Trophoblast cell (in vitro differentiated cells and primary cell): ENCODE results near the gene MT1A.
A peak's percentile ranks its signal among the peaks of the same experiment; 100 is the strongest.

Experiments
- DNase-seq, 2 donors: peaks; one replicate each; pipeline ENCODE4 v3.0.0-alpha.2; 2016
- H2AFZ ChIP-seq: 2 replicates; pipeline ENCODE4 v1.6.1; 2013; ENCODE audit warnings: low read length, moderate library complexity, mild to moderate bottlenecking; ENCODE audit not compliant: insufficient read depth, poor library complexity
- H2AK5ac ChIP-seq: 2 replicates; pipeline ENCODE4 v1.6.1; 2013; ENCODE audit warnings: mild to moderate bottlenecking, low read length
- H2BK120ac ChIP-seq: 2 replicates; pipeline ENCODE4 v1.6.1; 2013; ENCODE audit warnings: low read length, mild to moderate bottlenecking, moderate library complexity; ENCODE audit not compliant: insufficient read depth, poor library complexity
- H2BK12ac ChIP-seq: 2 replicates; pipeline ENCODE4 v1.6.1; 2013; ENCODE audit warnings: mild to moderate bottlenecking, low read length, moderate library complexity
- H2BK5ac ChIP-seq: 2 replicates; pipeline ENCODE4 v1.6.1; 2013; ENCODE audit warnings: low read length, low read depth, moderate library complexity, mild to moderate bottlenecking; ENCODE audit not compliant: poor library complexity
- H3K14ac ChIP-seq: 2 replicates; pipeline ENCODE4 v1.6.1; 2013; ENCODE audit warnings: mild to moderate bottlenecking, low read length
- H3K18ac ChIP-seq: 2 replicates; pipeline ENCODE4 v1.6.1; 2013; ENCODE audit warnings: mild to moderate bottlenecking, low read length
- H3K23ac ChIP-seq: 2 replicates; pipeline ENCODE4 v1.6.1; 2013; ENCODE audit warnings: low read length
- H3K27ac ChIP-seq: 2 replicates; pipeline ENCODE4 v1.5.1; 2013; ENCODE audit warnings: low read depth, mild to moderate bottlenecking, inconsistent platforms, low read length, moderate library complexity
- H3K27me3 ChIP-seq: 2 replicates; pipeline ENCODE4 v1.6.1; 2013; ENCODE audit warnings: inconsistent platforms, mild to moderate bottlenecking, low read length, moderate library complexity; ENCODE audit not compliant: insufficient read depth
- H3K36me3 ChIP-seq, 2 experiments: 1 replicate in 1 of 2; 2 replicates in 1 of 2; pipeline ENCODE4 v1.6.1; 2013; ENCODE audit warnings: low read length in 2 of 2, mild to moderate bottlenecking in 2 of 2, moderate library complexity in 1 of 2; ENCODE audit not compliant: insufficient read depth in 2 of 2, control insufficient read depth in 1 of 2
- H3K4ac ChIP-seq: 2 replicates; pipeline ENCODE4 v1.6.1; 2013; ENCODE audit warnings: low read depth, mild to moderate bottlenecking, low read length, moderate library complexity
- H3K4me1 ChIP-seq, 2 experiments: 1 replicate in 1 of 2; 2 replicates in 1 of 2; pipeline ENCODE4 v1.6.1; 2013; ENCODE audit warnings: low read length in 2 of 2, mild to moderate bottlenecking in 2 of 2, moderate library complexity in 1 of 2; ENCODE audit not compliant: insufficient read depth in 2 of 2, control insufficient read depth in 1 of 2
- H3K4me2 ChIP-seq: 2 replicates; pipeline ENCODE4 v1.6.1; 2013; ENCODE audit warnings: inconsistent platforms, mild to moderate bottlenecking, low read length, moderate library complexity
- H3K4me3 ChIP-seq: 2 replicates; pipeline ENCODE4 v1.5.1; 2013; ENCODE audit warnings: mild to moderate bottlenecking, low read depth, low read length, inconsistent platforms
- H3K79me1 ChIP-seq: one replicate; pipeline ENCODE4 v1.6.1; 2013; ENCODE audit warnings: low read length
- H3K79me2 ChIP-seq: 2 replicates; pipeline ENCODE4 v1.6.1; 2013; ENCODE audit warnings: low read length, mild to moderate bottlenecking; ENCODE audit not compliant: control insufficient read depth, insufficient read depth, poor library complexity
- H3K9ac ChIP-seq: 2 replicates; pipeline ENCODE4 v1.6.1; 2013; ENCODE audit warnings: mild to moderate bottlenecking, low read length
- H3K9me3 ChIP-seq: 2 replicates; pipeline ENCODE4 v1.6.1; 2013; ENCODE audit warnings: low read depth, mild to moderate bottlenecking, control low read depth, inconsistent platforms, low read length; ENCODE audit not compliant: insufficient read depth
- H4K12ac ChIP-seq: 2 replicates; pipeline ENCODE4 v1.6.1; 2013; ENCODE audit warnings: low read depth, mild to moderate bottlenecking, low read length, moderate library complexity
- H4K8ac ChIP-seq: 2 replicates; pipeline ENCODE4 v1.6.1; 2013; ENCODE audit warnings: low read depth, mild to moderate bottlenecking, low read length, moderate library complexity
- H4K91ac ChIP-seq: one replicate; pipeline ENCODE4 v1.6.1; 2013; ENCODE audit warnings: low read depth, mild to moderate bottlenecking, low read length, moderate library complexity
- WGBS: extraction: QIAGEN DNeasy Blood & Tissue Kit; methylation state at CpG from one replicate; pipeline ENCODE4 v1.1.7; 2013; ENCODE audit warnings: missing lambda C conversion rate; ENCODE audit not compliant: insufficient read length, insufficient coverage; ENCODE audit errors: extremely low coverage; 5-methylcytosine and 5-hydroxymethylcytosine counted together

The MT1A gene

DNA sequence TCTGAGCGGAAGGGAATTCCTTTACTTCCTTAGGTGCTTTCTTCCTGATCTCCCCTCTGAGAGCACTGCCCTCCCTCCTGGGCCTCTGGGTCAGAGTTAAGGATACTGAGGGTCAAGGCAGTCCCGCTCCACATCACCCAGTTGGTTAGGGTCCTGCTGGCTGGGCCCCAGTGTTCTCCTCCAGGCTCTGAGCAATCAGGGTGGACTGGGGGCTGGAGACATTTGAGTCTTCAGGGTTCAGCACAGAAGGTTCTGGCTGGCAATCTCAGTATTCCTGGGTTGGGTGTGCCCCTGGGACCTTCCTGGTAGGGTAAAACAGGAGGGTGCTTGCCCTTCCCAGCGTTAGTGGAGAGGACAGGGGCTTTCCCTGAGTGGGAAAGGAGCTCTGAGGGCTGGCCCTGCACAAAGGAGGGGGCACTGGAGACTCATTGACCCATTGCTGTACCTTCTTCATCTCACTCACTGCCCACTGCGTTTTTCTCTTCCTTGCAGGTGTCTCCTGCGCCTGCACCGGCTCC, 5.6 kb upstream of the MT1A start:
- Histone ChIP-seq H3K4ac (no peak overlapping the region), H2AFZ (no peak overlapping the region), H3K14ac (no peak overlapping the region), H3K27me3 (peaks cover 70% of the 10 kb centered on the region), H3K79me1 (no peaks in the 10 kb centered on the region), H3K18ac (no peak overlapping the region), H3K27ac (no peak overlapping the region), H4K91ac (no peak overlapping the region), H3K4me1 (peaks cover 3 to 11% of the 10 kb centered on the region in 2 experiments), H2BK5ac (no peak overlapping the region), H3K79me2 (no peaks in the 10 kb centered on the region), H3K36me3 (no peaks in the 10 kb centered on the region), H3K4me2 (peak overlapping the region; percentile 58), H2BK12ac (no peak overlapping the region), H4K8ac (no peak overlapping the region), H2AK5ac (no peak overlapping the region), H3K9ac (no peak overlapping the region), H4K12ac (no peak overlapping the region), H3K9me3 (peaks cover 8% of the 10 kb centered on the region), H3K4me3 (no peak overlapping the region), H3K23ac (no peak overlapping the region), H2BK120ac (no peak overlapping the region)
- no CpG with 5 or more reads among the region's 6 CpGs for WGBS
- no peak for DNase-seq

GRCh38 chr16:56633535-56633934, 4.9 kb upstream of the MT1A start:
- Histone ChIP-seq H3K4me3 (peak overlapping the region; percentile 57), H3K79me2 (no peaks in the 10 kb centered on the region), H3K4me1 (peaks cover 3 to 15% of the 10 kb centered on the region in 2 experiments), H3K27me3 (peaks cover 77% of the 10 kb centered on the region), H3K9me3 (peaks cover 12% of the 10 kb centered on the region), H3K9ac (no peak overlapping the region), H4K91ac (no peak overlapping the region), H3K36me3 (no peaks in the 10 kb centered on the region), H3K79me1 (no peaks in the 10 kb centered on the region), H3K14ac (no peak overlapping the region), H2AK5ac (no peak overlapping the region), H3K27ac (no peak overlapping the region), H3K4ac (no peak overlapping the region), H2BK120ac (no peak overlapping the region), H3K23ac (no peak overlapping the region), H2AFZ (no peak overlapping the region), H4K8ac (no peak overlapping the region), H2BK12ac (no peak overlapping the region), H4K12ac (no peak overlapping the region), H3K18ac (no peak overlapping the region), H3K4me2 (no peak overlapping the region), H2BK5ac (no peak overlapping the region)
- DNase-seq = no peak
- no CpG with 5 or more reads among the region's 7 CpGs for WGBS

DNA sequence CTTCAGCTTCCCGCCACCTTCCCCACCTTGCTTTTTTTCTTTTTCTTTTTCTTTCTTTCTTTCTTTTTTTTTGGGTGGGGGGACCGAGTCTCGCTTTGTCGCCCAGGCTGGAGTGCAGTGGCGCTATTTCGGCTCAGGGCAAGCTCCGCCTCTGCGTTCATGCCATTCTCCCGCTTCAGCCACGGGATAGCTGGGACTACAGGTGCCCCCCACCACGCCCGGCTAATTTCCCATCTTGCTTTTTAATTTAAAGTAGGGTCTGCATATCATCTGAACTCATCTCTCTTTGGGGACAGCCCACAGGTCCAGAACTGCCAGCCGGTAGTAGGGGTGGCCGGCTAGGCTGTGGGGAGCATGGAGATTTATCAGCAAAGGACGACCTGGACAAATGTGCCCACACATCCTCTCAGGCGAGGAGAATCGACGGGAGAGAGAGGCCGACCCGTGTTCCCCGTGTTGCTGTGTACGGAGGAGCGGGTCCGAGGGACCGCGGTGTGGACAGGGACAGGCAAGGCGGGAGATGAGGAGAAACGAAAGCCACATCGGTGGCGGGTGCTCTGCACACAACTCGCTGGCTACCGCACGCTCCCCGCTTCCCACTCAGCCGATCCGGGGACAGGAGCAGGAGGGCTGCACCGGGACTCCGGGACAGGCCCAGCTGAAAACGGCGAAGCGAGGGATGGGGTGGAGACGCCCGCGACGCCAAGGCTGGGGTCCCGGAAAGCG, 3.6 kb upstream of the MT1A start:
- Histone ChIP-seq H3K18ac (no peak overlapping the region), H2AK5ac (no peak overlapping the region), H3K36me3 (no peaks in the 10 kb centered on the region), H3K27me3 (peaks cover 89% of the 10 kb centered on the region), H2AFZ (no peak overlapping the region), H3K9me3 (peaks cover 12% of the 10 kb centered on the region), H3K79me1 (no peaks in the 10 kb centered on the region), H4K8ac (no peak overlapping the region), H3K4me3 (no peak overlapping the region), H4K12ac (no peak overlapping the region), H3K4ac (no peak overlapping the region), H3K4me1 (peaks cover 0 to 9% of the 10 kb centered on the region in 2 experiments), H3K14ac (no peak overlapping the region), H2BK5ac (no peak overlapping the region), H3K23ac (no peak overlapping the region), H4K91ac (no peak overlapping the region), H2BK12ac (no peak overlapping the region), H3K9ac (no peak overlapping the region), H3K27ac (no peak overlapping the region), H2BK120ac (no peak overlapping the region), H3K4me2 (no peak overlapping the region), H3K79me2 (no peaks in the 10 kb centered on the region)
- no CpG with 5 or more reads among the region's 47 CpGs for WGBS
- DNase-seq = no peak

- H3K27me3 ChIP-seq = peaks cover 89% of the 10 kb centered on the region
- H2BK5ac ChIP-seq = no peak overlapping the region
- peaks cover 0 to 9% of the 10 kb centered on the region in 2 experiments for H3K4me1 ChIP-seq
- H4K12ac ChIP-seq = no peak overlapping the region
- no peak overlapping the region for H4K91ac ChIP-seq
- no peak overlapping the region for H3K4ac ChIP-seq
- no peak for DNase-seq
- H2AK5ac ChIP-seq = no peak overlapping the region
- no peak overlapping the region for H2BK120ac ChIP-seq
- H4K8ac ChIP-seq = no peak overlapping the region
- H3K9me3 ChIP-seq = peaks cover 12% of the 10 kb centered on the region
- no CpG with 5 or more reads among the region's 40 CpGs for WGBS
- H3K36me3 ChIP-seq = no peaks in the 10 kb centered on the region
- H3K23ac ChIP-seq = no peak overlapping the region
- no peaks in the 10 kb centered on the region for H3K79me1 ChIP-seq
- H3K9ac ChIP-seq = no peak overlapping the region
- H3K4me3 ChIP-seq = no peak overlapping the region
- H3K14ac ChIP-seq = no peak overlapping the region
- no peak overlapping the region for H3K27ac ChIP-seq
- H3K79me2 ChIP-seq = no peaks in the 10 kb centered on the region
- H3K4me2 ChIP-seq = no peak overlapping the region
- no peak overlapping the region for H2BK12ac ChIP-seq
- H3K18ac ChIP-seq = no peak overlapping the region
- no peak overlapping the region for H2AFZ ChIP-seq
Measured at GRCh38 chr16:56635441-56635967, 3.0 kb upstream of the MT1A start.
